Measurements from ENCODE around the gene KCNQ1.

The KCNQ1 gene

DNA sequence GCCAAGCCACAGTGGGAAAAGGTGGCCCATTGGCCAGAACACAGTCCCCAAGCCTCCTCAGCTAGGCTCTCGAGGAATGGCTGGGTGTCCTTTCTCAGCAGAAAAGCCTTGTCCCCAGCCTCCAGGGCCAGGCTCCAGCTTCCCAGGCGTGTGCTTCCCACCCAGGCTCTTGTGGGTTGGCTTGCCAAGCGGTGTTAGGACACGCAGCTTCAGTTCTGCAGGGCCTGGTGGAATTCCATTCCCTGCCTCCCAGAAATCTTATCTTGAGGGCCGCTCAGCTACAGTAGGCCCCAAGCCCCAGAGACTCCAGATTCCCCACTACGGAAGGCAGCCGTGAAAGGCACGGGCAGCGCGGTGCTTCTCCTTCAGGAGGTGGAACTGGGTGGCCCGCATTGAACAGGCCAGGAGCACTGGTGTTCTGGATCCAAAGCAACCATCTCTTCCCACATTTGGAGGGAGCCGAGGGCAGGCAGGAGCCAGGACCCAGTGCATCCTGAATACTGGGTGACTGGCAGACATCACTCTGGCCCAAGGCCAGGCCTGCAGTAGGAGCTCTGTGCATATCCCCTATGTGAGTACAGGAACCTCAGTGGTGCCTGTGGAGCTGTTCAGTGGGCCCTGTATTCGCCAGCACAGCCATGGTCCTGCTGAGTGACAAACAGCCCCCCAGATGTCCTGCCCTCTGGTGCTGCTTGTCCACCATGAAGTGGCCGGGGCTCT is 271.7 kb downstream of the KCNQ1 start:
- DNase-seq (ENCODE audit: low read depth in 2 of 2) = no peak

- DNase-seq (ENCODE audit: low read depth in 2 of 2) = no peak
Measured at GRCh38 chr11:2717561-2718325, 272.9 kb downstream of the KCNQ1 start.

DNA sequence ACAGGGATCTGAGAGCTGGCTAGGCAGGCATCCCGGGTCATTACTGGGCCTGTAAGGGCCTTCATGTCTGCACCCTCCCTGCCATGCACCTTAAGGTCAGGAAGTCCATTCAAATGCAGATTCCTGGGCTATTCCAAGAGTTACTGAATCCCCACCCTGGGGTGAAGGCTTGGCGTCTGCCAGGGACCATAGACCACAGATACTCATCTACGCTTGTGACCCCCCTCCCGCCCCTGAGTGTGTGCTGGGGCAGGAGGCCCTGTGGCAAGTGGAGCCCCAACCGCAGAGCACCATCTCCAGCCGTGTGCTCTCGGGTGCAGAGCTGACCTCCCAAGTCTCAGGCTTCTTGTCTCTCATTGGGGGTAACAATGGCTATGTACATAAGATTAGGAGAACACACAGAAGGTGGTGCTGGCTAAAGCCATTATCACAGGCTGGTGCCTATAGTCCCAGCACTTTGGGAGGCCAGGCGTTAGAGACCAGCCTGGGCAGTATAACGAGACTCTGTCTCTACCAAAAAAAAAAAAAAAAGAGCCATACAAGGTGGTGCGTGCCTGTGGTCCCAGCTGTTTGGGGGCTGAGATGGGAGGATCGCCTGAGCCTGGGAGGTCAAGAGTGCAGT is 274.1 kb downstream of the KCNQ1 start:
- no peak for DNase-seq (ENCODE audit: low read depth in 2 of 2)

DNA sequence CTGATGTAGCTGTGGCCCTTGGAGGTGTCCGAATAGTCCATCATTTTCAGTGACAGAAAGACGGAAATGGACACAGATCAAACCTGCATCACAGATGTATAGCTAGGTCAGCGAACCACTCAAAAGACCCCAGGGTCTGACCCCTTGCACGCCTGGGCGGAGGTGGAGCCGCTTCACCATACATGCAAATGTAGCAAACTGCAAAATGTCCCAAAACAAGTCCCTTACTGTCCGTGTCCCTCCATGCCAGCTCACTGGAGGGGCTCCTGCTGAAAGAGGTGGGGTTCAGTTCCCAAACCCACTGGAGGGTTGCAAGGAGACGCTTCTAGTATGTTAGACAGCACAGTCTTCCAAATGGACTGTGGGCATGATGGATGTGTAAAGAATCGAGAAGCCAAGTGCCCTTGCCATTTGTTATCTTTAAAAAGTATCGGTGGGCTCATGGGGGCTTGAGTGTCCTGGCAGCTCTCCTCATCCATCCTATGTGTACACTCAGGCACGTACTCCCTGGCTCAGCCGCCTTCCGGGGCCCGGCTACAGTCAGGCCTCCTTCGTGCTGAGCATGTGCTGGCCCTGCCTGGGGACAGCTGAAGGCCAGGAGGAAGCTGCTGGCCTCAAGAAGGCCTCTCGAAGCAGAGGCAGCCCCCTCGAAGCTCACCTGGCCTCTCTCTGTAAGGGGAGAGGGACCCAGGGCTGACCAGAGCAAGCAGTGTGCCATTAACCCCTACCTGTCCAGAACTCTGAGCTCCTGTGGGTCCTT is 275.2 kb downstream of the KCNQ1 start:
- no peak for DNase-seq (ENCODE audit: low read depth in 2 of 2)

- no peak for DNase-seq (ENCODE audit: low read depth in 2 of 2)
Measured at GRCh38 chr11:2721210-2721916, 276.6 kb downstream of the KCNQ1 start.

- DNase-seq (ENCODE audit: low read depth in 2 of 2) = no peak
Measured at GRCh38 chr11:2722955-2723354, 278.1 kb downstream of the KCNQ1 start.

- no peak for DNase-seq (ENCODE audit: low read depth in 2 of 2)
Measured at GRCh38 chr11:2724104-2724503, 279.3 kb downstream of the KCNQ1 start.

GRCh38 chr11:2724653-2725367 is 280.0 kb downstream of the KCNQ1 start:
- DNase-seq (ENCODE audit: low read depth in 2 of 2) = no peak

GRCh38 chr11:2725368-2726300 is 280.8 kb downstream of the KCNQ1 start:
- no peak for DNase-seq (ENCODE audit: low read depth in 2 of 2)

GRCh38 chr11:2726964-2727363 is 282.2 kb downstream of the KCNQ1 start:
- DNase-seq (ENCODE audit: low read depth in 2 of 2) = no peak

GRCh38 chr11:2728128-2728662 is 283.4 kb downstream of the KCNQ1 start:
- DNase-seq (ENCODE audit: low read depth in 2 of 2) = no peak

DNA sequence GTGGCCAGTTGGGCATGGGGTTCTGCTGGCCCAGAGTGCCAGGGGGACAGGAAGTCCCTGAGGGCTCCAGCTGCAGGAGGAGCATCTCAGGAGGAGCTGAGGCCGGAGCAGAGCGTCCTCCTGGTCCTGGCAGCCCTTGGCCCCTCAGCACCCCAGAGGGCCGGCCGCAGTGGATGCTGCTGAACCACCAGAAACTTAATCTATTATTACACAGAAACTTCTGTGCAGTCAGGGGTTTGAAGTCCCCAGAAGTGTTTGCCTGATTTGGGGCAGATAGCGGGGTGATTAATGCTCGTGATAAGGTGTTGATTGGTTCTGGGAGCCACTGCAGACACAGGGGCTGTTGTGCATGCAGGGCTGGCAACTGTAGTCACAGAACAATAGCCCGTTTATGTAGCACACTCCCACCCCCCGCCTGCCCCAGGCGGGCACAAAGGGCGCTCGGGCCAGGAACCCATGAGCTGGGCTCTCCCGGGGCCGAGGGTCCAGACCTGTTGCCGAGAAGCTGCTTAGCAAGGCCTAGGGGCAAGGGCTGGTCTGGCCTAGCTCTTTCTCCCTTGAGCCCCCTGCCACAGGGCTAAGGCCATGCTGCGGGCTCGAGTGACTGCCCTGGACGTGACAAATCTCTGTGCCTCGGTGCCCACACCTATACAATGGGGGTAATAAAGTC is 284.0 kb downstream of the KCNQ1 start:
- no peak for DNase-seq (ENCODE audit: low read depth in 2 of 2)

DNA sequence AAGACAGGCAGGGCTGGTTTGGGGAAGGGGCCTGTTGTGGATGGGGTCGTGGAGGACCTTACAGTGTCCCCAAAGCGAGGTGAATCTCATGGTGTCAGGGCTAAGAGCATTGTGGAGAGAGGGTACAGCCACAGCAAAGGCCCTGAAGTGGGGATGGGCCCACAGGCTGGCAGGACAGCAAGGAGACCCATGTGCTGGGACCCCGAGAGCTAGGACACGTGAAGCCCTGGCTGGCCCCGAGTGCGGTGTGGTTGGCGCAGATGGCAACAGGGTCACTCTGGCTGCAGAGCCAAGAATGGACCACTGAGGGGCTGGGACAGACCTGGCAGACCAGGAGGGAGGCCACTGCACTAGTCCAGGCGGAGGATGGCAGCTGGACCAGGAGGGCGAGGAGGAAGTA is 285.0 kb downstream of the KCNQ1 start:
- DNase-seq (ENCODE audit: low read depth in 2 of 2) = no peak

DNA sequence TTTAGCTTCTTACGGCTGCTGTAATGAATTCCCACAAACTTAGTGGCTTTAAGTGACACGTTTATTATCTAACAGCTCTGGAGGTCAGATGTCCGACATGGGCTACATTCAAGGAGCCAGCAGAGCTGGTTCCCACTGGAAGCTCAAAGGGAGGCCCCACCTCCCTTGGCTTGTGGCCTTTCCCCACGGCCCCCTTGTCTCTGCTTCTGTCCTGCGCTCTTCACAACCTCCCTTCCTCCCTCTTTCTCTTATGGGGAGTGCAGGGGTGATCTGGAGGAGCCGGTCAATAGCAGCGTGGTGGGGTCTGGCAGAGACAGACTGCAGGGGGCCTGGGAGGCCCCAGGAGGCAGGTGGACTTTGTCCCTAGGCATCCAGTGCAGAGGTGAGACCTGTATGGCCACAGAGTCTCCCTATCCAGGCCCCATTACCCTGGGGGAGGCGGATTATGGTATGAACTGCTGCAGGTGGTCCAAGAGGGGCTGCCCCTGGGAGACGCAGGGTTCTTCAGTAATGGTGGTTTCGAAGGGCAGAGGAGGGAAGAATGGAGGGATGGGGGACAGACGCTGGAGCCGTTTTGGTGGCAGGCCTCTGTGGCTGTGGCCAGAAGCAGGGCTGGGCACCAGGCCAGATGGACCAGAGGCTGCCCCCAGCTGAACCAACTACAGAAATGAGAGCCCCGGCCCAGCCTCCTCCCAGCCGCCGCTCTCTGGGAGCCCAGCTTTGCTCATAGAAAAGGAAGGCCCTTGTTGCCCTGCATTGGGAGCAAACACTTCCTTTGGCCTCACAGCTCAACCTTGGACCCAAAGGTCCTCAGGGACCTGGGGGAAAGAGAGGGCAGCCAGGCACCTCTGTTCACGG is 285.7 kb downstream of the KCNQ1 start:
- no peak for DNase-seq (ENCODE audit: low read depth in 2 of 2)

GRCh38 chr11:2731130-2732125 is 286.6 kb downstream of the KCNQ1 start:
- no peak for DNase-seq (ENCODE audit: low read depth in 2 of 2)

DNA sequence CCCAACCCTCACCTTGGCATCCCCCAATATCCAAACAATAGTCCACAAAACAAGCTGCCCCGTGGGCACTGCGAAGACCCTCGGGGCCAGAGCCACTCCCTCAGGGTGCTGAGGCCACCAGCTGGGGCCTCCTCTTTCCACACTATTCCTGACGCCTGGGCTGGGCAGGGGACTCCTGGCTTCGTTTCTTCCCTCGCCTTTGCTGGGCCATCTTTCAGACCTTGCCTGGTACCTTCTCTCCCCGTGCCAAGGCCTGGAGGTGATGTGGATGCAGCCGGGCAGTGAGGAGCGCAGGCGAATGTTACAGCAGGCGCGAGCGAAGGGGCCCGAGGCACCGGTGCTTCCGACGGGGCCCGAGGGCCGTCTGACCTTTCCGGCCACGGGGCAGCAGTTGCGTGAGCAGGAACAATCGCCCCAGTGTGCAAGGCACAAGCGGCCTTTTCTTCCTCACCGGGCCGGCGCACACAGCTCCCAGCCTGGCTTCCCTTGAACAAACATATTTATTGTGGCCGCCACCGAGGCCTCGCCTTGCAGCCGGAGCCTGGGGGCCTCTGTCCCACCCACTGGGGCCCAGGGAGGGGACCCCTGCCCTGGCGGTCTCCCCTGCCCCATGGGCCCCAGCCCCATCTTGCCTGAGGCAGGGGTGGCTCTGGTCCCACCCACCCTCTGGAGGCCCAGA is 287.6 kb downstream of the KCNQ1 start:
- no peak for DNase-seq (ENCODE audit: low read depth in 2 of 2)

Data from stimulated activated CD8-positive, alpha-beta memory T cell treated with anti-CD3 and anti-CD28 coated beads, Interleukin-15, amount 100 ng/mL, for 4 hours (primary cell).